ENCODE data around the gene FGFR3. TPM values are rescaled to one million over a fixed set of nuclear protein-coding genes. Genes with fewer than 3 reads are reported as not detected.

FGFR3 gene
- polyA plus RNA-seq, 1 experiment, result 0.06 TPM

DNA sequence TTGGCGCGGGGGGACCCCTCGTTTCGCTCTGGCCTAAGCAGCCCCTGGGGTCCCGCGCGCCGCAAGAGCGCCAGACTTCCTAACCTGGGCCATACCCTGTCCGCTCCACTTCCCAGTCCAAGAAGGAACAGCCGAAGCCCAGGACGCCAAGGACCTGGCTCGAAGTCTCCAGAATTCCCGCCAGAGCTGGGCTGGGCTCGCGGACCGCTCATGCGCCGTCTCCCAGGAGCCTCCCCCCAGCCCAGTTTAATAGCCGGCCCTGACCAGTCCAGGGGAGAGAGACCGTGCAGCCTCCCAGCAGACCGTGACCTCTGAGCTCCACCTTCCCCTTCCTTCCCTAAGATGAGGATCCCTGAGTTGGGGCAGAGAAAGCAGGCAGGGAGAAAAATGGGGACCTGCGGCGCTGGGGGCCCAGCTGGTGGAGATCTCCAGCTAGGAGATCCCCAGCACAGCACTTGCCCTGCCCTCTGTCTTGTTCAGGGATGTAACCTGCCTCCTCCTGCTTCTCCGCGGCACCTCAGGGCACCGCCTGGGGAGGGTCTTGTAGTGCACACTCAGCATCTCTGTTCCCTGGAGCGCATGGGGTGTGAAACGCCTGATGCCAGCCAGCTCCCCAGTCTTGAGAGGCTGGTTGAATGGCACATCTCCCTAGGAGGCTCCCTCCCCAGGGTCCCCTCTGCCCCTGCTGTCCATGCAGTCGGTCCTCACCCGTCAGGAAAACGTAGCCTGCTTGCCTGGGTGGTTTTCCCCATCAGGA is 64.0 kb downstream of the FGFR3 start:
- no peak for DNase-seq (ENCODE audit: low read depth, low spot score)
- POLR2A ChIA-PET, result interaction anchor here (1.2 to 2.6 kb wide), 3 partner anchors 13 to 137 kb away, joined by 3 to 14 read pairs (median 4); partner anchors contain the start of gene NSD2

DNA sequence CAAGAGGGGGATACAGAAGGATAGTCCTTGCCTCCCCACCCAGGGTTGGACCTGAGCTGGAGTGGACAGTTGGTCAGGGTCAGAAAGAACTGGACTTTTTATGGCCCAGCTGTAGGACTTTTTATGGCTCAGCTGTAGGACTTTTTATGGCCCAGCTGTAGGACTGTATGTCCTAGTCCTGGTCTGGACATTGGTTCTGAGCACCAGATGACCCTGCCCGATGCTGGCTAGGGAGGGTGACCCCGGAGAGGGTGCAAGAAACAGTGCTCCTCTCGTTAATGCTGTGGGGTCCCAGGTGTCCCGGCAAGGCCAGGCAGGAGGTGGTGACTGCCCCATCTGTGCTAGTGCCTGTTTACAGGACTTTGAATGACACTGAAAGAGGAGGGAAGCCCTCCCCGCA is 64.8 kb downstream of the FGFR3 start:
- ChIA-PET CTCF (no interaction called here), POLR2A (interaction anchor here (2.6 kb wide), 1 partner anchor 12 kb away, joined by 14 read pairs; the partner anchor contains the start of gene NSD2)
- TF ChIP-seq, protein P1, sequence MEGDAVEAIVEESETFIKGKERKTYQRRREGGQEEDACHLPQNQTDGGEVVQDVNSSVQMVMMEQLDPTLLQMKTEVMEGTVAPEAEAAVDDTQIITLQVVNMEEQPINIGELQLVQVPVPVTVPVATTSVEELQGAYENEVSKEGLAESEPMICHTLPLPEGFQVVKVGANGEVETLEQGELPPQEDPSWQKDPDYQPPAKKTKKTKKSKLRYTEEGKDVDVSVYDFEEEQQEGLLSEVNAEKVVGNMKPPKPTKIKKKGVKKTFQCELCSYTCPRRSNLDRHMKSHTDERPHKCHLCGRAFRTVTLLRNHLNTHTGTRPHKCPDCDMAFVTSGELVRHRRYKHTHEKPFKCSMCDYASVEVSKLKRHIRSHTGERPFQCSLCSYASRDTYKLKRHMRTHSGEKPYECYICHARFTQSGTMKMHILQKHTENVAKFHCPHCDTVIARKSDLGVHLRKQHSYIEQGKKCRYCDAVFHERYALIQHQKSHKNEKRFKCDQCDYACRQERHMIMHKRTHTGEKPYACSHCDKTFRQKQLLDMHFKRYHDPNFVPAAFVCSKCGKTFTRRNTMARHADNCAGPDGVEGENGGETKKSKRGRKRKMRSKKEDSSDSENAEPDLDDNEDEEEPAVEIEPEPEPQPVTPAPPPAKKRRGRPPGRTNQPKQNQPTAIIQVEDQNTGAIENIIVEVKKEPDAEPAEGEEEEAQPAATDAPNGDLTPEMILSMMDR (IDR thresholded peaks at IDR 0.05; ENCODE audit: low read depth, low read length), result no peak
- Histone ChIP-seq H3K9me3 (ENCODE audit: control insufficient read depth, insufficient read depth, low read length) (no peaks in the 10 kb centered on the region; the same call in 1 of the 2 replicates), H3K4me3 (ENCODE audit: low read depth, low read length) (no peak overlapping the region), H3K27ac (ENCODE audit: low read depth, low read length) (no peak overlapping the region), H3K27me3 (ENCODE audit: control insufficient read depth, insufficient read depth, low read length) (no peaks in the 10 kb centered on the region)
- DNase-seq (ENCODE audit: low read depth, low spot score), result no peak

More for the DNA sequence above, 64.0 kb downstream of the FGFR3 start:
- H3K9me3 ChIP-seq (ENCODE audit: control insufficient read depth, insufficient read depth, low read length), result no peaks in the 10 kb centered on the region; the same call in 1 of the 2 replicates
- CTCF ChIA-PET, result interaction anchor here (0.8 to 2.2 kb wide), 4 partner anchors 42 to 130 kb away, joined by 3 to 6 read pairs (median 3); no protein-coding TSS in a partner anchor
- TF ChIP-seq, protein P1 (IDR thresholded peaks at IDR 0.05; ENCODE audit: low read depth, low read length), result no peak
- H3K4me3 ChIP-seq (ENCODE audit: low read depth, low read length), result peak overlapping the region; percentile 86
- H3K27ac ChIP-seq (ENCODE audit: low read depth, low read length), result peak overlapping the region; percentile 57
- no peaks in the 10 kb centered on the region for H3K27me3 ChIP-seq (ENCODE audit: control insufficient read depth, insufficient read depth, low read length)

Other genes with a start within 250 kb of the FGFR3 start
- 1.1 TPM in 2 replicates for gene FAM53A, start 109.0 kb upstream of the FGFR3 start, polyA plus RNA-seq (2011; rRNA removed)
- 56.3 and 72.0 TPM in 2 replicates for gene SLBP, start 81.0 kb upstream of the FGFR3 start, polyA plus RNA-seq (2011; rRNA removed)
- 13.1 and 20.8 TPM in 2 replicates for gene TMEM129, start 72.0 kb upstream of the FGFR3 start, polyA plus RNA-seq (2011; rRNA removed)
- 7.0 and 8.5 TPM in 2 replicates for gene TACC3, start 71.8 kb upstream of the FGFR3 start, polyA plus RNA-seq (2011; rRNA removed)
- gene LETM1, start 62.9 kb downstream of the FGFR3 start, polyA plus RNA-seq (2011; rRNA removed), result 11.9 and 15.2 TPM in 2 replicates
- gene NSD2, start 78.1 kb downstream of the FGFR3 start, polyA plus RNA-seq (2011; rRNA removed), result 23.7 and 26.4 TPM in 2 replicates
- 9.1 and 9.3 TPM in 2 replicates for gene NELFA, start 215.7 kb downstream of the FGFR3 start, polyA plus RNA-seq (2011; rRNA removed)

Measured in AG04450 (cell line).